GM12878 (cell line): ENCODE data around the gene CTDSP1. TPM values are rescaled to one million over a fixed set of nuclear protein-coding genes. Genes with fewer than 3 reads are reported as not detected.

Experiments
- ATF3 ChIP-seq: IDR thresholded peaks from 2 replicates; pipeline ENCODE4 v1.6.1; 2011; ENCODE audit warnings: low read depth, mild to moderate bottlenecking, low read length, moderate library complexity, borderline replicate concordance; ENCODE audit errors: extremely low read depth
- BCL3 ChIP-seq: IDR thresholded peaks from 2 replicates; pipeline ENCODE4 v1.6.1; 2011; ENCODE audit warnings: borderline replicate concordance, low read depth, mild to moderate bottlenecking, moderate library complexity, low read length; ENCODE audit not compliant: insufficient read depth, poor library complexity, severe bottlenecking
- E2F8 ChIP-seq: fragments of 450-650 bp; IDR thresholded peaks from 2 replicates; pipeline ENCODE4 v1.6.1; 2018; ENCODE audit warnings: mild to moderate bottlenecking, low read depth, moderate library complexity; ENCODE audit not compliant: partially characterized antibody
- EP300 ChIP-seq, 2 experiments: fragments of 150-350 bp in 1 of 2; IDR thresholded peaks; 2 replicates each; pipeline ENCODE4 v1.6.1; 2011 to 2012; ENCODE audit warnings: low read depth in 2 of 2, low read length in 2 of 2, borderline replicate concordance in 1 of 2, improper control_type of control experiment in 1 of 2, inconsistent platforms in 1 of 2; ENCODE audit not compliant: control insufficient read depth in 1 of 2
- FOXK2 ChIP-seq: fragments of 450-650 bp; IDR thresholded peaks from 2 replicates; pipeline ENCODE4 v1.6.1; 2017; ENCODE audit warnings: mild to moderate bottlenecking, moderate library complexity
- FOXM1 ChIP-seq: IDR thresholded peaks from 2 replicates; pipeline ENCODE4 v1.6.1; 2012; ENCODE audit warnings: low read depth, mild to moderate bottlenecking, inconsistent platforms, low read length, moderate library complexity
- MXI1 ChIP-seq: fragments of 150-350 bp; IDR thresholded peaks from 2 replicates; pipeline ENCODE4 v1.6.1; 2011; ENCODE audit warnings: low read depth, mild to moderate bottlenecking, inconsistent platforms, low read length, improper control_type of control experiment
- NKRF ChIP-seq: fragments of 450-650 bp; conservative IDR thresholded peaks from 2 replicates; pipeline ENCODE4 v1.6.1; 2017; ENCODE audit warnings: mild to moderate bottlenecking, moderate library complexity
- POLR2AphosphoS2 ChIP-seq: IDR thresholded peaks from 2 replicates; pipeline ENCODE4 v1.6.1; 2011; ENCODE audit warnings: low read depth, mild to moderate bottlenecking, low read length, improper control_type of control experiment, moderate library complexity
- RAD51 ChIP-seq: fragments of 450-650 bp; IDR thresholded peaks from 2 replicates; pipeline ENCODE4 v1.6.1; 2016; ENCODE audit warnings: moderate library complexity, mild to moderate bottlenecking, inconsistent platforms
- STAT1 ChIP-seq: fragments of 450-650 bp; conservative IDR thresholded peaks from 2 replicates; pipeline ENCODE4 v1.6.1; 2014; ENCODE audit warnings: antibody characterized with exemption, mild to moderate bottlenecking
- TAF1 ChIP-seq: IDR thresholded peaks from 2 replicates; pipeline ENCODE4 v1.6.1; 2011; ENCODE audit warnings: mild to moderate bottlenecking, low read depth, low read length, borderline replicate concordance
- USF2 ChIP-seq: IDR thresholded peaks from 2 replicates; pipeline ENCODE4 v1.6.1; 2011; ENCODE audit warnings: low read depth, low read length, improper control_type of control experiment, borderline replicate concordance
- ZBTB4 ChIP-seq: fragments of 450-650 bp; formaldehyde crosslinking; IDR thresholded peaks from 2 replicates; pipeline ENCODE4 v1.4.0; 2022; ENCODE audit warnings: mild to moderate bottlenecking, moderate library complexity
- ZNF622 ChIP-seq: fragments of 450-650 bp; IDR thresholded peaks from 2 replicates; pipeline ENCODE4 v1.6.1; 2017; ENCODE audit warnings: mild to moderate bottlenecking, inconsistent platforms
- polyA plus RNA-seq, 11 experiments: library from polyadenylated mRNA; depleted of rRNA in 4 of 11; unstranded in 6 of 11; stranded (reverse) in 5 of 11; fragments of >200 nt; fragmentation: Nextera tagmentation in 4 of 11; fragmentation: Illumina TruSeq in 1 of 11; extraction: Ambion mirVana in 4 of 11; extraction: Trizol in 1 of 11; gene quantifications; 1 replicate in 1 of 11; 2 replicates in 10 of 11; pipeline versions ENCODE4 v1.2.1 to v1.2.3, GENCODE V29; 2011 to 2016; ENCODE audit warnings: inconsistent platforms in 2 of 11, missing spikeins in 2 of 11, low read depth in 1 of 11
- total RNA-seq, 4 experiments: library from RNA; depleted of rRNA in 3 of 4; stranded (reverse); fragments of >200 nt in 3 of 4; fragmentation: Illumina TruSeq in 1 of 4; extraction: Trizol in 1 of 4; gene quantifications; 2 replicates each; pipeline versions ENCODE4 v1.2.1 to v1.2.3, GENCODE V29; 2013 to 2021

The CTDSP1 gene
- total and polyA plus RNA-seq, 10 of the 15 experiments (the other 5 are each of a cell fraction or from before 2014, with no cell fraction given), result 3.0 to 75.9 (median 34.4) TPM

- TF ChIP-seq E2F8, result no peak
- 0 out of 4 replicates have a peak, but pooled peaks of 1 of the 2 experiments have one; percentile 3 for TF ChIP-seq EP300 (IDR thresholded peaks at IDR 0.05; ENCODE audit: borderline replicate concordance in 1 of 2, control insufficient read depth in 1 of 2, low read depth in 2 of 2, low read length in 2 of 2)
- no peak for TF ChIP-seq MXI1
- TF ChIP-seq POLR2AphosphoS2, result 0 out of 2 replicates have a peak, but pooled peaks have one; percentile 55
- no peak for TF ChIP-seq FOXK2
- TF ChIP-seq NKRF, result no peak
- TF ChIP-seq USF2, result no peak
- TF ChIP-seq TAF1, result peak; percentile 9; the same call in 1 of the 2 replicates
- TF ChIP-seq BCL3, result no peak
- no peak for TF ChIP-seq ZNF622
- TF ChIP-seq STAT1, result no peak
- TF ChIP-seq ATF3, result no peak
- no peak for TF ChIP-seq RAD51
- no peak for TF ChIP-seq FOXM1
- TF ChIP-seq ZBTB4 (CRISPR knock-in tag), result no peak
Observed at GRCh38 chr2:218398437-218399390, 954 bp upstream of the CTDSP1 start (continued).
